ENCODE measurements around the gene TRIM17.
"Not testable (repeated sequence)": the region's sequence is repeated elsewhere in the genome, so short reads cannot be mapped to it uniquely, and the experiment has no call there.

The TRIM17 gene

GRCh38 chr1:228448372-228448771 lies 31.7 kb upstream of the TRIM17 start:
- no peak for DNase-seq

GRCh38 chr1:228446852-228447251 lies 30.2 kb upstream of the TRIM17 start:
- DNase-seq: no peak

GRCh38 chr1:228445843-228446650 lies 29.4 kb upstream of the TRIM17 start:
- no peak for DNase-seq

GRCh38 chr1:228445490-228445842 lies 28.8 kb upstream of the TRIM17 start:
- no peak for DNase-seq

- DNase-seq: no peak
Observed at GRCh38 chr1:228443395-228443794, 26.7 kb upstream of the TRIM17 start.

- no peak for DNase-seq
Observed at GRCh38 chr1:228440761-228441500, 24.3 kb upstream of the TRIM17 start.

- no peak for DNase-seq
Observed at GRCh38 chr1:228438266-228438665, 21.6 kb upstream of the TRIM17 start.

GRCh38 chr1:228437424-228437962 lies 20.8 kb upstream of the TRIM17 start:
- DNase-seq: no peak

GRCh38 chr1:228434689-228435088 lies 18.0 kb upstream of the TRIM17 start:
- DNase-seq: no peak

- DNase-seq: not testable (repeated sequence)
Observed at GRCh38 chr1:228433337-228434053, 16.8 kb upstream of the TRIM17 start.

- no peak for DNase-seq
Observed at GRCh38 chr1:228430243-228430642, 13.6 kb upstream of the TRIM17 start.

- no peak for DNase-seq
Observed at GRCh38 chr1:228429698-228430097, 13.0 kb upstream of the TRIM17 start.

- DNase-seq: no peak
Observed at GRCh38 chr1:228429007-228429406, 12.3 kb upstream of the TRIM17 start.

- no peak for DNase-seq
Observed at GRCh38 chr1:228428412-228428811, 11.8 kb upstream of the TRIM17 start.

- no peak for DNase-seq
Observed at GRCh38 chr1:228426518-228427175, 10.0 kb upstream of the TRIM17 start.

- DNase-seq: no peak
Observed at GRCh38 chr1:228424685-228425660, 8.3 kb upstream of the TRIM17 start.

- no peak for DNase-seq
Observed at GRCh38 chr1:228423404-228424053, 6.9 kb upstream of the TRIM17 start.

- no peak for DNase-seq
Observed at GRCh38 chr1:228420968-228421826, 4.5 kb upstream of the TRIM17 start.

GRCh38 chr1:228417483-228418203 lies 982 bp upstream of the TRIM17 start:
- DNase-seq: no peak

Measured in activated CD8-positive, alpha-beta memory T cell treated with anti-CD3 and anti-CD28 coated beads, Interleukin-2, amount 50 U/mL, for 4 hours (primary cell).